Activated CD4-positive, alpha-beta T cell treated with anti-CD3 and anti-CD28 coated beads for 36 hours (primary cell): ENCODE measurements around the gene FLNC. TPM values are rescaled to one million over a fixed set of nuclear protein-coding genes. Genes with fewer than 3 reads are reported as not detected.

Experiments
- ATAC-seq: fragments of 200-7000 bp; cut with Tn5 transposase; one replicate; pipeline ENCODE4 v1.10.0; 2021; ENCODE audit warnings: mild to moderate bottlenecking, moderate library complexity
- CTCF ChIA-PET: fragments of 350-600 bp; sonication (Branson Sonifier 250); formaldehyde crosslinking; loops from one replicate; lab custom pipeline; 2021; ENCODE audit warnings: antibody characterized with exemption; lab: Charles Lee
- POLR2A ChIA-PET: fragments of 350-600 bp; sonication (Branson Sonifier 250); formaldehyde crosslinking; loops from one replicate; lab custom pipeline; 2021; ENCODE audit warnings: antibody characterized with exemption, inconsistent platforms; lab: Charles Lee
- DNase-seq: peaks from one replicate; pipeline ENCODE4 v3.0.0-alpha.2; 2020
- H3K27ac Mint-ChIP-seq: one replicate; pipeline ENCODE4 v1.8.0; 2021; ENCODE audit warnings: mixed read lengths
- H3K27me3 Mint-ChIP-seq: one replicate; pipeline ENCODE4 v1.8.0; 2021; ENCODE audit warnings: mixed read lengths
- H3K36me3 Mint-ChIP-seq: one replicate; pipeline ENCODE4 v1.8.0; 2021; ENCODE audit warnings: low read depth, mixed read lengths
- H3K4me1 Mint-ChIP-seq: one replicate; pipeline ENCODE4 v1.8.0; 2021; ENCODE audit warnings: mixed read lengths
- H3K4me3 Mint-ChIP-seq: one replicate; pipeline ENCODE4 v1.8.0; 2021; ENCODE audit warnings: mild to moderate bottlenecking, moderate library complexity, mixed read lengths
- H3K9me3 Mint-ChIP-seq: one replicate; pipeline ENCODE4 v1.8.0; 2021; ENCODE audit warnings: low read depth, mixed read lengths
- intact Hi-C, 2 experiments: fragments of 100-400 bp; cut with DNase I in 1 of 2; cut with micrococcal nuclease in 1 of 2; formaldehyde crosslinking; loops; one replicate each; pipeline versions ENCODE4 v1.14.2 to v1.15.1; 2022 to 2024; cut with DNase I, micrococcal nuclease
- total RNA-seq, 2 experiments: library from RNA; stranded (reverse); gene quantifications; one replicate each; pipeline ENCODE4 v1.2.3, GENCODE V29; 2021

FLNC gene
- total RNA-seq, 2 experiments from 2014 or later, result 0.09 to 0.18 TPM

DNA sequence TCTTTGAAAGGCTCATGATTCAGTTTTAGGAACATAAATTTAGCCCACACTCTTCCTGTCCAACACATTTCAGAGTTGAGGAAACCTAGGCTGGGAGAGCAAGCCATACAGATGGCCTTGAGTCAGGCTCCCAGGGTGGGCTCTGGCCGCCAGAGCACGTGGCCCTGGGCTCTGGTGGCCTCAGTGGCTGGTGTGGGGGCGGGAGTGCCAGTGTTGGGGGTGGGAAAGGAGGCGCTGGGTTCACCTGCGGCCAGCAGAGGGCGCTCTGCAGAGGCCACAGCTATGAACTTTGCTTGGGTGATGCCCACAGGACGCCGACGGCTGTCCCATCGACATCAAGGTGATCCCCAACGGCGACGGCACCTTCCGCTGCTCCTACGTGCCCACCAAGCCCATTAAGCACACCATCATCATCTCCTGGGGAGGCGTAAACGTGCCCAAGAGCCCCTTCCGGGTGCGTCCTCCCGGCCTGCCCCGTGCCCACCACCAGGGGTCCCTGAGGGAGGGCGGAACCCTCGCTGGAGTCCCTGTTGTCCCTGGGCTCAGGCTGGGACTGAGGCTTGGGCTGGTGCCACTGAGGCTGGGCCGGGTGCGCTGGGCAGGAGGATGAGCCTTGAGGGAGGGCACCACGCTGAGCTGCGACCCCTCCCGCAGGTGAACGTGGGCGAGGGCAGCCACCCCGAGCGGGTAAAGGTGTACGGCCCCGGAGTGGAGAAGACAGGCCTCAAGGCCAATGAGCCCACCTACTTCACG, 11.9 kb downstream of the FLNC start:
- no peaks in the 10 kb centered on the region for H3K36me3 Mint-ChIP-seq
- DNase-seq (peak; percentile 80), ATAC-seq (peak; percentile 79)
- no peaks in the 10 kb centered on the region for H3K9me3 Mint-ChIP-seq
- CTCF ChIA-PET, result interaction anchor here (1.0 to 2.0 kb wide), 4 partner anchors 9 to 249 kb away, joined by 3 to 10 read pairs (median 8); partner anchors contain the start of gene ATP6V1F
- POLR2A ChIA-PET, result no interaction called here
- H3K27me3 Mint-ChIP-seq, result no peaks in the 10 kb centered on the region
- intact Hi-C loops, result loop anchor here in 1 of 2 experiments (1.0 kb wide), 2 partner anchors 41 to 249 kb away; no protein-coding TSS in a partner anchor
- no peak overlapping the region for H3K27ac Mint-ChIP-seq
- no peaks in the 10 kb centered on the region for H3K4me1 Mint-ChIP-seq
- H3K4me3 Mint-ChIP-seq, result no peak overlapping the region

DNA sequence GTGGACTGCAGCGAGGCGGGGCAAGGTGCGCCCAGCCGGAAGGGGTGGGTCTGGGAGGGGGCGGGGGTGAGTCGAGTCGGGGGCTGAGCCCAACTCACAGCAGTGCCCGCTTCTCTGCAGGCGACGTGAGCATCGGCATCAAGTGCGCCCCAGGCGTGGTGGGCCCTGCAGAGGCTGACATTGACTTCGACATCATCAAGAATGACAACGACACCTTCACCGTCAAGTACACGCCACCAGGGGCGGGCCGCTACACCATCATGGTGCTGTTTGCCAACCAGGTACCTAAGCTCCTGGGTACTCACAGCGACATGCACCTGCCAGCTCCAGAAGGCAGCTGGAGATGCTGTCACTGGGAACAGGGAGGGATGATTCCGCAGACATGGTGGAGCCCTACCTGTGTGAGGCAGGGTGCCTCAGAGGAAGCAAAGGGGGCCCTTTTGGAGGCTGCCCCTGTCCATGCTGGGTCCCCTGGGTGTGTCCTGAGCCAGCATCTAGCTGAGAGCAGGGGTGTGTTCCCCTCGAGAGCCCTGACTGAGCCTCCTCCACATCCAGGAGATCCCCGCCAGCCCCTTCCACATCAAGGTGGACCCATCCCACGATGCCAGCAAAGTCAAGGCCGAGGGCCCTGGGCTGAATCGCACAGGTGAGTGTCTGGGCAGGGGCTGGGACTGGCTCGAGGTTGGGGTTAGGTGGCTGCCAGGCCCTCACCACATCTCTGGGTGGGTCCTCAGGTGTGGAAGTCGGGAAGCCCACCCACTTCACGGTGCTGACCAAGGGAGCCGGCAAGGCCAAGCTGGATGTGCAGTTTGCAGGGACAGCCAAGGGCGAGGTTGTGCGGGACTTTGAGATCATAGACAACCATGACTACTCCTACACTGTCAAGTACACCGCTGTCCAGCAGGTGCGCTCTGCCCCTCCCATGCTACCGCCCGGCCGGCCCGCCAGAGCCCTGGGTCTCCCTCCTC, 12.8 kb downstream of the FLNC start:
- no peak for ATAC-seq
- H3K27ac Mint-ChIP-seq, result no peak overlapping the region
- H3K4me3 Mint-ChIP-seq, result no peak overlapping the region
- intact Hi-C loops, result loop anchor here in 1 of 2 experiments (1.0 kb wide), 2 partner anchors 40 to 248 kb away; no protein-coding TSS in a partner anchor
- H3K36me3 Mint-ChIP-seq, result no peaks in the 10 kb centered on the region
- no peaks in the 10 kb centered on the region for H3K4me1 Mint-ChIP-seq
- DNase-seq, result no peak
- ChIA-PET POLR2A (no interaction called here), CTCF (interaction anchor here (1.4 to 2.0 kb wide), 3 partner anchors 10 to 40 kb away, joined by 6 to 10 read pairs (median 10); partner anchors contain the start of gene ATP6V1F)
- no peaks in the 10 kb centered on the region for H3K9me3 Mint-ChIP-seq
- no peaks in the 10 kb centered on the region for H3K27me3 Mint-ChIP-seq

DNA sequence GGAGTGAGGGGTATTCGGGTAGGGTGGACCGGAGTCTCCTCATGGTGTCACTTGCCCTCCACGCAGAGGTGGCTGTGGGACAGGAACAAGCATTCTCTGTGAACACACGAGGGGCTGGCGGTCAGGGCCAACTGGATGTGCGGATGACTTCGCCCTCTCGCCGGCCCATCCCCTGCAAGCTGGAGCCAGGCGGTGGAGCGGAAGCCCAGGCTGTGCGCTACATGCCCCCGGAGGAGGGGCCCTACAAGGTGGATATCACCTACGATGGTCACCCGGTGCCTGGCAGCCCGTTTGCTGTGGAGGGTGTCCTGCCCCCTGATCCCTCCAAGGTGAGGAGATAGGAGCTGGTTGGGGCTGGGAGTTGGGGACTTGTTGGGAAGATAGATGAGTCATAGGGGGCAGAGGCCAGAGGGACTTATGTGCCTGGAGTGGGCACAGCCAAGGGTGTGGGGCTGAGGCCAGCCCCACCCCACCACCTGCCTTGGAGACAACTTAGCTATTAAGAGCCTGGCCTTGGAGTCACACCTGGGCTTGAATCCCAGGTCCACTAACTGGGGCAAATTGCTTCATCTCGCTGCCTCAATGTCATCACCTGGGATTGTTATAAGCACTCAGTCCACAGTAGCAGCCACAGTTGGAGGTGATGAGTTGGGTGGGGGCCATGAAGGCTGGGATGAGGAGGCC, 13.9 kb downstream of the FLNC start:
- no peaks in the 10 kb centered on the region for H3K27me3 Mint-ChIP-seq
- CTCF ChIA-PET, result no interaction called here
- no peak overlapping the region for H3K27ac Mint-ChIP-seq
- H3K9me3 Mint-ChIP-seq, result no peaks in the 10 kb centered on the region
- H3K4me1 Mint-ChIP-seq, result no peaks in the 10 kb centered on the region
- no peak for ATAC-seq
- POLR2A ChIA-PET, result no interaction called here
- DNase-seq, result no peak
- H3K4me3 Mint-ChIP-seq, result no peak overlapping the region
- intact Hi-C loops, result no loop called here
- no peaks in the 10 kb centered on the region for H3K36me3 Mint-ChIP-seq

DNA sequence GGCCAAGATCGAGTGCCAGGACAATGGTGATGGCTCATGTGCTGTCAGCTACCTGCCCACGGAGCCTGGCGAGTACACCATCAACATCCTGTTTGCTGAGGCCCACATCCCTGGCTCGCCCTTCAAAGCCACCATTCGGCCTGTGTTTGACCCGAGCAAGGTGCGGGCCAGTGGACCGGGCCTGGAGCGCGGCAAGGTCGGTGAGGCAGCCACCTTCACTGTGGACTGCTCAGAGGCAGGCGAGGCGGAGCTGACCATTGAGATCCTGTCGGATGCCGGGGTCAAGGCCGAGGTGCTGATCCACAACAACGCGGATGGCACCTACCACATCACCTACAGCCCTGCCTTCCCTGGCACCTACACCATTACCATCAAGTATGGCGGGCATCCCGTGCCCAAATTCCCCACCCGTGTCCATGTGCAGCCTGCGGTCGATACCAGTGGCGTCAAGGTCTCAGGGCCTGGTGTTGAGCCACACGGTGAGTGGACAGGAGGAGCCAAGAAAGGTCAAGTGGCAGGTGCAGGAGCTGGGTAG, 14.6 kb downstream of the FLNC start:
- POLR2A ChIA-PET, result no interaction called here
- no peak overlapping the region for H3K27ac Mint-ChIP-seq
- no peaks in the 10 kb centered on the region for H3K9me3 Mint-ChIP-seq
- DNase-seq (no peak), ATAC-seq (no peak)
- no peaks in the 10 kb centered on the region for H3K27me3 Mint-ChIP-seq
- no peak overlapping the region for H3K4me3 Mint-ChIP-seq
- H3K4me1 Mint-ChIP-seq, result no peaks in the 10 kb centered on the region
- intact Hi-C loops, result no loop called here
- CTCF ChIA-PET, result interaction anchor here (1.1 kb wide), 1 partner anchor 39 kb away, joined by 5 read pairs; no protein-coding TSS in a partner anchor
- no peaks in the 10 kb centered on the region for H3K36me3 Mint-ChIP-seq

DNA sequence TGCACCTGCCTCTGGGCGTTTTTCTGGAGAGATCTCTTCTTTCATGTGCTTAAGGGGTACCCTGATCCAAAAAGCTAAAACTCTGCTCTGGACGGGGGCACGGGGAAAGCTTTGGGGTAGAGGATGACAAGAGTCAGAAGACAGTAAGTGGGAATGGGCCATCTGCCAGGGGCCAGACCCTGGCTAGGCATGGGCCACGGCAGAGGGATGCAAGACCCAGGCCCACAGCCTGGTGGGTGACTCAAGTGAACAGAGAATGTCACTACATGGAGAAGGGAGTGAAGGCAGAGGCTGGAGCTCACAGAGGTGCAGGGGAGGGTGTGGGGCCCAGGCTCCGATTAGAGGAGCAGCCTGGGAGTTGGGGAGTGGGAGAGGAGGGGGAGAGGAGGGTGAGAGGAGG, 15.3 kb downstream of the FLNC start:
- intact Hi-C loops, result no loop called here
- no peak for DNase-seq
- ChIA-PET POLR2A (no interaction called here), CTCF (interaction anchor here (1.1 kb wide), 1 partner anchor 39 kb away, joined by 5 read pairs; no protein-coding TSS in a partner anchor)
- Mint-ChIP-seq H3K4me1 (no peaks in the 10 kb centered on the region), H3K4me3 (no peak overlapping the region), H3K9me3 (no peaks in the 10 kb centered on the region), H3K27me3 (no peaks in the 10 kb centered on the region), H3K36me3 (no peaks in the 10 kb centered on the region), H3K27ac (no peak overlapping the region)
- no peak for ATAC-seq

DNA sequence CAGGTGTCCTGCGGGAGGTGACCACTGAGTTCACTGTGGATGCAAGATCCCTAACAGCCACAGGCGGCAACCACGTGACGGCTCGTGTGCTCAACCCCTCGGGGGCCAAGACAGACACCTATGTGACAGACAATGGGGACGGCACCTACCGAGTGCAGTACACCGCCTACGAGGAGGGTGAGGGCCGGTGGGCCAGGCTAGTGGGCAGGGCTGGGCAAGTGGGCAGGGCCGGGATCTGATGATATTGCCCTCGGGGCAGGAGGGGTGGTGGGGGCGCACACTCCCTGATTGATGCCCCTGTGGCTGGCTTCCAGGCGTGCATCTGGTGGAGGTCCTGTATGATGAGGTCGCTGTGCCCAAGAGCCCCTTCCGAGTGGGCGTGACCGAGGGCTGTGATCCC, 15.8 kb downstream of the FLNC start:
- DNase-seq, result no peak
- CTCF ChIA-PET, result interaction anchor here (0.6 to 1.1 kb wide), 2 partner anchors 38 to 224 kb away, joined by 4 to 5 read pairs; no protein-coding TSS in a partner anchor
- Mint-ChIP-seq H3K9me3 (no peaks in the 10 kb centered on the region), H3K27me3 (no peaks in the 10 kb centered on the region), H3K36me3 (no peaks in the 10 kb centered on the region), H3K4me3 (no peak overlapping the region), H3K4me1 (no peaks in the 10 kb centered on the region), H3K27ac (no peak overlapping the region)
- no peak for ATAC-seq
- POLR2A ChIA-PET, result no interaction called here
- intact Hi-C loops, result no loop called here

DNA sequence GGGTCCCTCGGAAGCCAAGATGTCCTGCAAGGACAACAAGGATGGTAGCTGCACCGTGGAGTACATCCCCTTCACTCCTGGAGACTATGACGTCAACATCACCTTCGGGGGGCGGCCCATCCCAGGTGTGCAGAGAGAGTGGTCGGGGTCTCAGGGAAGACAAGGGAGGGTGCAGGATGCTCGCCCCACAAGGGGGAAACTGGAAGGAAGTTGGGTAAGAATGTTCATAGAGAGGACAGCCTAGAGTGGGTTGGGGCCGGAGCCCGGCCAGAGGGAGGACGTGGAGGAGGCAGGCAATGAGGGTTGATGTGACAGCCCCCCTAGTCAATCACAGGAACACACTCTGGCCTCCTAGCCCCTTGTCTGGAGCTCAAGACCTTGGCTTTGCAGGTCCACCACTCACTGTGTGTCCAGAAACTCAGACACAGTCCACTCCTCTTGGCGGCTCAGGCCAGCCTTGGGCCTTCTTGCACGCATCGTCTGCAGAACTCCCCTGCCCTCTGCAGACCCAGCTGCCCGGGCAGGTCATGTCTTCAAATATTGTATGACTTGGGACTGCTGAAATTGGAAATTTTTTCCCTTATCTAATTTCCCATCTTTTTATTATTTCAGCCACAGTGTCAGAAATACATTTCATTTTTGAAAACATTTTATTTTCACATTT, 16.7 kb downstream of the FLNC start:
- H3K9me3 Mint-ChIP-seq, result no peaks in the 10 kb centered on the region
- intact Hi-C loops, result no loop called here
- H3K36me3 Mint-ChIP-seq, result no peaks in the 10 kb centered on the region
- ATAC-seq (no peak), DNase-seq (no peak)
- no peak overlapping the region for H3K4me3 Mint-ChIP-seq
- ChIA-PET CTCF (interaction anchor here (0.6 to 1.1 kb wide), 2 partner anchors 11 to 282 kb away, joined by 3 read pairs; no protein-coding TSS in a partner anchor), POLR2A (no interaction called here)
- H3K27me3 Mint-ChIP-seq, result no peaks in the 10 kb centered on the region
- no peaks in the 10 kb centered on the region for H3K4me1 Mint-ChIP-seq
- no peak overlapping the region for H3K27ac Mint-ChIP-seq

DNA sequence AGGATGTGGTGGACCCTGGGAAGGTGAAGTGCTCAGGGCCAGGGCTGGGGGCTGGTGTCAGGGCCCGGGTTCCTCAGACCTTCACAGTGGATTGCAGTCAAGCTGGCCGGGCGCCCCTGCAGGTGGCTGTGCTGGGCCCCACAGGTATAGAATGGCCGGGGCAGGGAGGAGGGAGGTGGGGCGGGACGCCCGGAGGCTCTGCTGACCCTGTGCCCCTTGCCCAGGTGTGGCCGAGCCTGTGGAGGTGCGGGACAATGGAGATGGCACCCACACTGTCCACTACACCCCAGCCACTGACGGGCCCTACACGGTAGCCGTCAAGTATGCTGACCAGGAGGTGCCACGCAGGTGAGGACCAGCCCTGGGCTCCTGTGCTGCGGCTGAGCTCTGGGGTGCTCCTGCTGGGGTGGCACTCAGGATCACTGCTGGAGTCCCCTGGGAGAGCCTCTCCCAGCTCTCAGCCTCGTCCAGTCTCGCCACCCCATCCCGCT, 17.6 kb downstream of the FLNC start:
- Mint-ChIP-seq H3K27me3 (no peaks in the 10 kb centered on the region), H3K4me1 (no peaks in the 10 kb centered on the region), H3K36me3 (no peaks in the 10 kb centered on the region), H3K4me3 (no peak overlapping the region), H3K27ac (no peak overlapping the region), H3K9me3 (no peaks in the 10 kb centered on the region)
- DNase-seq (no peak), ATAC-seq (no peak)
- CTCF ChIA-PET, result interaction anchor here (0.5 to 1.1 kb wide), 4 partner anchors 12 to 281 kb away, joined by 3 read pairs; no protein-coding TSS in a partner anchor
- POLR2A ChIA-PET, result no interaction called here
- intact Hi-C loops, result no loop called here

DNA sequence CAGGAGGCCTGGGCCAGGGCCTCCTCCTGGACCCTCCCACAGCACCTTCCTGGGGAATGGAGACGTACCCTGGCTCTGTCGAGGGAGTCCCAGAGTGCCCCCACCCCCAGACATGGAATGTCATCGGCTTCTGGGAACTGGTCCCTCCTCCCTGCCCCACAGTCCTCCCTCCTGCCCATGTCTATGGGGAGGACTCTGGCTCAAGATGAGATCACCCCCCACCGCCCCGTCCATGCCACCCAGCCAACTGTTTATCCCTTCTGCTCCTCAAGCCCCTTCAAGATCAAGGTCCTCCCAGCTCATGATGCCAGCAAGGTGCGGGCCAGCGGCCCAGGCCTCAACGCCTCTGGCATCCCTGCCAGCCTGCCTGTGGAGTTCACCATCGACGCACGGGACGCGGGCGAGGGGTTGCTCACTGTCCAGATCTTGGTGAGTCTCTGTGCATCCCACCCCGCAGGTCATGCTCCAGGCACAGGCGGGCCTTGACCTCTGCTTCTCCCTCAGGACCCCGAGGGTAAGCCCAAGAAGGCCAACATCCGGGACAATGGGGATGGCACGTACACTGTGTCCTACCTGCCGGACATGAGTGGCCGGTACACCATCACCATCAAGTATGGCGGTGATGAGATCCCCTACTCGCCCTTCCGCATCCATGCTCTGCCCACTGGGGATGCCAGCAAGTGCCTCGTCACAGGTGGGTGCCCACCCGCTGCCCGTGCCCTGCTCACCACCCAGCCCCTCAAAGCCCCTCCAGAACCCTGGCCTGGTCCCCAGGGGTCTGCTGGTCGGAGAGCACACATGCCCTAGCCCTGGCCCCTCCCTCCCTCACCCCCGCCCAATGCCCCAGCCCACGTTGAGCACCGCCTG, 18.3 kb downstream of the FLNC start:
- Mint-ChIP-seq H3K27me3 (no peaks in the 10 kb centered on the region), H3K36me3 (no peaks in the 10 kb centered on the region), H3K27ac (no peak overlapping the region), H3K4me1 (no peaks in the 10 kb centered on the region), H3K9me3 (no peaks in the 10 kb centered on the region), H3K4me3 (no peak overlapping the region)
- no peak for ATAC-seq
- CTCF ChIA-PET, result interaction anchor here (0.6 to 1.1 kb wide), 2 partner anchors 12 to 16 kb away, joined by 3 read pairs; no protein-coding TSS in a partner anchor
- POLR2A ChIA-PET, result no interaction called here
- no peak for DNase-seq
- intact Hi-C loops, result no loop called here

DNA sequence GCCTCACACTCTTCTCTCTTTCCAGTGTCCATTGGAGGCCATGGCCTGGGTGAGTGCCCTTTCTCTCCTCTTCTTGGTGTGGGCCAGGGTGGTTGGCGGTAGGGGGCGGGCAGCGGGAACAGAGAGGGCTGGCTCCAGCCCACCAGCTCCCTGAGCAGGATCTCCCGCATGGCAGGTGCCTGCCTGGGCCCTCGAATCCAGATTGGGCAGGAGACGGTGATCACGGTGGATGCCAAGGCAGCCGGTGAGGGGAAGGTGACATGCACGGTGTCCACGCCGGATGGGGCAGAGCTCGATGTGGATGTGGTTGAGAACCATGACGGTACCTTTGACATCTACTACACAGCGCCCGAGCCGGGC, 18.9 kb downstream of the FLNC start:
- ATAC-seq, result no peak

More for the DNA sequence above, 18.9 kb downstream of the FLNC start:
- H3K27me3 Mint-ChIP-seq, result no peaks in the 10 kb centered on the region
- H3K9me3 Mint-ChIP-seq, result no peaks in the 10 kb centered on the region
- H3K36me3 Mint-ChIP-seq, result no peaks in the 10 kb centered on the region
- no peak overlapping the region for H3K27ac Mint-ChIP-seq
- no peak for DNase-seq
- intact Hi-C loops, result no loop called here
- ChIA-PET POLR2A (no interaction called here), CTCF (no interaction called here)
- H3K4me1 Mint-ChIP-seq, result no peaks in the 10 kb centered on the region
- H3K4me3 Mint-ChIP-seq, result no peak overlapping the region
